GM18502 (cell line): ENCODE data around the gene OR1I1.

Experiments used
- ATAC-seq: cut with Tn5 transposase; IDR thresholded peaks from one replicate; pipeline ENCODE4 v1.9.1; 2021; ENCODE audit warnings: mild to moderate bottlenecking; ENCODE audit not compliant: unreplicated experiment, poor library complexity

Gene OR1I1

GRCh38 chr19:15138427-15138826, 56.4 kb downstream of the OR1I1 start:
- no peak for ATAC-seq

GRCh38 chr19:15141143-15141542, 59.1 kb downstream of the OR1I1 start:
- no peak for ATAC-seq

GRCh38 chr19:15142313-15142712, 60.3 kb downstream of the OR1I1 start:
- no peak for ATAC-seq
